Measurements from ENCODE around the gene COLGALT1. TPM values are rescaled to one million over a fixed set of nuclear protein-coding genes. Genes with fewer than 3 reads are reported as not detected.

Gene COLGALT1
- total RNA-seq, 2 experiments from 2014 or later = 46.6 to 46.8 TPM

DNA sequence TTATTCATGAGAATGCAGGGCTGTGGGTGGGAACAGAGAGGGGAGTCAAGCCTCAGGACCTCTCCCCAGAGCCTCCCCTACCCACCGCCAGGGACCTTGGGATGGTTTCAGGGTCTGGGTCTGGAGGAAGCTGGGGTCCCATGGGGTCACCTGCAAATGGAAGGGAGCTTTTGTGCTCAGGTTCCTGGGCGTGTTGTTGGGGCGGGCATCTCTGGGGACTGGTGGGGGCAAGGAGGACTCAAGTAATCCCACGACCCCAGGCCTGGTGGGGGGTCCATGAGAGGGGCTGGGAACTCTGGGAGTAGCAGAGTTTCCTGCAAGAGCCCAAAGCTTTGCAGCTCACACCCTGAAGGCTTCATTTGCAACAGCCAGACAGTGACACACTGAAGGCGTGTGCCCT, 72.5 kb downstream of the COLGALT1 start:
- ChIA-PET POLR2A (no interaction called here), CTCF (no interaction called here)
- no peaks in the 10 kb centered on the region for H3K9me3 Mint-ChIP-seq
- no peaks in the 10 kb centered on the region for H3K27me3 Mint-ChIP-seq
- H3K4me3 Mint-ChIP-seq = no peak overlapping the region
- no peak for DNase-seq
- H3K4me1 Mint-ChIP-seq (ENCODE audit: low read depth) = no peaks in the 10 kb centered on the region
- no peak overlapping the region for H3K27ac Mint-ChIP-seq
- H3K36me3 Mint-ChIP-seq = no peaks in the 10 kb centered on the region
- intact Hi-C loops (cut with micrococcal nuclease) = no loop called here

DNA sequence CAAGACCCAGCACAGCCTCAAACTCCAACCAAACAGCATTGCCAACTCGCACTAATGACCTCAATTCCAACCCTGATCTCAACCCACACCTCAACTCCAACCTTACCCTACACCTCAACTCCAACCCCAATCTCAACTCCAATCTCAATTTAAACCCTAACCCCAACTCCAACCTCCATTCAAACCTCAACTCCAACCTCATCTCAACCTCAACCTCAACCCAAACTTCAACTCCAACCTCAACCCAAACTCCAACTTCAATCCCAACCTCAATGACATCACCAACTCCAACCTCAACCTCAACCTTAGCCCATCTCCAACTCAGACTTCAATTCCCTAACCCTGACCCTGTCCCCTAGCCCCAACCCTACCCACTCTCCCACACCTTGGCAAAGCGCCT, 74.3 kb downstream of the COLGALT1 start:
- no peak overlapping the region for H3K27ac Mint-ChIP-seq
- H3K27me3 Mint-ChIP-seq = no peaks in the 10 kb centered on the region
- no peaks in the 10 kb centered on the region for H3K9me3 Mint-ChIP-seq
- intact Hi-C loops (cut with micrococcal nuclease) = no loop called here
- DNase-seq = no peak
- ChIA-PET CTCF (no interaction called here), POLR2A (no interaction called here)
- H3K4me1 Mint-ChIP-seq (ENCODE audit: low read depth) = no peaks in the 10 kb centered on the region
- no peaks in the 10 kb centered on the region for H3K36me3 Mint-ChIP-seq
- no peak overlapping the region for H3K4me3 Mint-ChIP-seq

DNA sequence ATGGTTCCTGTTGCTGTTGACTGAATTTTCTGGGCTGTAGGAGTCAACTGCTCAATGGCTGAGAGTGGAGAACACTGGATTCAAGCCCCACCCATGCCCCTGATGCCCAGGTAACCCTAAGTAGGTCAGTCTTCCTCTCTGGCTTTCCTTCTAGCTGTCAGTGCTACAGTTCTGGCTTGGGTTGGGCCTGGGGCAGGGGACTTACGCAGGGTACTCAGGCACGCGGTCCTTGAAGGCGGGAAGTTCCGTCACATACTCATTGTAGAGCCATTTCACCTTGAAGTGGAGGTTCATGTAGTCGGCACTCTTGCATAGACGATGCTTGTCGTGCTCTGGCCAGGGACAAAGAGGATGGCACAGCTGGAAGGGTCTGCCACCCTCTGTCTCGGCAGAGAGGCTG, 77.1 kb downstream of the COLGALT1 start:
- Mint-ChIP-seq H3K36me3 (no peaks in the 10 kb centered on the region), H3K27me3 (no peaks in the 10 kb centered on the region), H3K27ac (no peak overlapping the region), H3K9me3 (no peaks in the 10 kb centered on the region), H3K4me3 (no peak overlapping the region), H3K4me1 (ENCODE audit: low read depth) (no peaks in the 10 kb centered on the region)
- ChIA-PET POLR2A (no interaction called here), CTCF (no interaction called here)
- intact Hi-C loops (cut with micrococcal nuclease) = no loop called here
- DNase-seq = no peak

Other genes with a start within 250 kb of the COLGALT1 start
- gene MRPL34, start 249.8 kb upstream of the COLGALT1 start, total RNA-seq = 10 to 100 TPM; 92.9 to 93.7 TPM
- 10 to 100 TPM; 37.2 to 37.5 TPM for gene DDA1, start 246.1 kb upstream of the COLGALT1 start, total RNA-seq
- 1 to 10 TPM; 5.8 to 6.0 TPM for gene ANO8, start 220.8 kb upstream of the COLGALT1 start, total RNA-seq
- 10 to 100 TPM; 37.7 to 41.4 TPM for gene GTPBP3, start 218.1 kb upstream of the COLGALT1 start, total RNA-seq
- under 1 TPM in 1 of 2 experiments, not detected in 1; 0.14 TPM for gene PLVAP, start 178.3 kb upstream of the COLGALT1 start, total RNA-seq
- 1 to 10 TPM; 1.4 to 2.3 TPM for gene CCDC194, start 161.5 kb upstream of the COLGALT1 start, total RNA-seq
- gene BST2, start 150.0 kb upstream of the COLGALT1 start, total RNA-seq = 100 to 1,000 TPM; 156 to 164 TPM
- gene MVB12A, start 135.6 kb upstream of the COLGALT1 start, total RNA-seq = 10 to 100 TPM; 36.5 to 42.4 TPM
- gene TMEM221, start 107.0 kb upstream of the COLGALT1 start, total RNA-seq = not detected
- not detected for gene NXNL1, start 94.7 kb upstream of the COLGALT1 start, total RNA-seq
- 1 to 10 TPM; 4.5 to 4.8 TPM for gene SLC27A1, start 85.1 kb upstream of the COLGALT1 start, total RNA-seq
- gene PGLS, start 44.0 kb upstream of the COLGALT1 start, total RNA-seq = 10 to 100 TPM; 70.1 to 70.5 TPM
- under 1 TPM; 0.02 TPM for gene UNC13A, start 132.7 kb downstream of the COLGALT1 start, total RNA-seq
- gene MAP1S, start 163.8 kb downstream of the COLGALT1 start, total RNA-seq = 10 to 100 TPM; 63.0 to 71.2 TPM
- 10 to 100 TPM; 54.3 to 54.5 TPM for gene FCHO1, start 195.8 kb downstream of the COLGALT1 start, total RNA-seq
- under 1 TPM; 0.26 to 0.34 TPM for gene B3GNT3, start 239.5 kb downstream of the COLGALT1 start, total RNA-seq